ENCODE measurements around the gene RUNDC1.

GRCh38 chr17:42992872-42993271 lies 12.5 kb downstream of the RUNDC1 start:
- TF ChIP-seq CTCF (IDR thresholded peaks at IDR 0.05) (no peak), POLR2A (IDR thresholded peaks at IDR 0.05) (no peak)

Data from lower leg skin (tissue), 3 donors.